Activated naive CD8-positive, alpha-beta T cell (primary cell): ENCODE data around the gene LAMA1.

ENCODE experiments used
- H3K27ac Mint-ChIP-seq: one replicate; pipeline ENCODE4 v1.8.0; 2021; ENCODE audit warnings: mixed read lengths
- H3K27me3 Mint-ChIP-seq: one replicate; pipeline ENCODE4 v1.8.0; 2021; ENCODE audit warnings: mixed read lengths
- H3K36me3 Mint-ChIP-seq: one replicate; pipeline ENCODE4 v1.8.0; 2021; ENCODE audit warnings: mixed read lengths
- H3K4me1 Mint-ChIP-seq: one replicate; pipeline ENCODE4 v1.8.0; 2021; ENCODE audit warnings: low read depth, mixed read lengths
- H3K4me3 Mint-ChIP-seq: one replicate; pipeline ENCODE4 v1.8.0; 2021; ENCODE audit warnings: mild to moderate bottlenecking, mixed read lengths
- H3K9me3 Mint-ChIP-seq: one replicate; pipeline ENCODE4 v1.8.0; 2021; ENCODE audit warnings: low read depth, mixed read lengths

LAMA1 gene

GRCh38 chr18:6901286-6901926 is 216.2 kb downstream of the LAMA1 start:
- H3K9me3 Mint-ChIP-seq: peaks cover 17% of the 10 kb centered on the region
- peaks cover 2% of the 10 kb centered on the region for H3K36me3 Mint-ChIP-seq
- H3K27ac Mint-ChIP-seq: no peak overlapping the region
- peaks cover 2% of the 10 kb centered on the region for H3K27me3 Mint-ChIP-seq
- no peaks in the 10 kb centered on the region for H3K4me1 Mint-ChIP-seq
- no peak overlapping the region for H3K4me3 Mint-ChIP-seq

GRCh38 chr18:6891788-6892187 is 225.8 kb downstream of the LAMA1 start:
- Mint-ChIP-seq H3K4me3 (no peak overlapping the region), H3K27ac (no peak overlapping the region), H3K4me1 (no peaks in the 10 kb centered on the region), H3K36me3 (no peaks in the 10 kb centered on the region), H3K9me3 (no peaks in the 10 kb centered on the region), H3K27me3 (peaks cover 1% of the 10 kb centered on the region)
